Measurements from ENCODE around the gene ZNF534.
"Not testable (repeated sequence)": the region's sequence is repeated elsewhere in the genome, so short reads cannot be mapped to it uniquely, and the experiment has no call there.

The ZNF534 gene

GRCh38 chr19:52428937-52429336, at the start of gene ZNF534:
Gene ZNF534 (plus strand): TSS chr19:52429148. CDS start chr19:52431475, 2,327 bp downstream.
- DNase-seq (ENCODE audit: low read depth) = no peak

GRCh38 chr19:52391135-52391534, 37.8 kb upstream of the ZNF534 start:
- no peak for DNase-seq (ENCODE audit: low read depth)

GRCh38 chr19:52397310-52398080, 31.5 kb upstream of the ZNF534 start, which contains the start of gene ZNF528:
Gene ZNF528 (plus strand): TSS chr19:52397849. CDS start chr19:52402014, 4,165 bp downstream.
- DNase-seq (ENCODE audit: low read depth) = peak; percentile 96

GRCh38 chr19:52398081-52398441, 30.9 kb upstream of the ZNF534 start:
- no peak for DNase-seq (ENCODE audit: low read depth)

GRCh38 chr19:52410276-52410675, 18.7 kb upstream of the ZNF534 start:
- no peak for DNase-seq (ENCODE audit: low read depth)

GRCh38 chr19:52415711-52416110, 13.2 kb upstream of the ZNF534 start:
- DNase-seq (ENCODE audit: low read depth) = no peak

- no peak for DNase-seq (ENCODE audit: low read depth)
Observed at GRCh38 chr19:52442179-52442578, 13.2 kb downstream of the ZNF534 start.

GRCh38 chr19:52444506-52444905, 15.6 kb downstream of the ZNF534 start:
- no peak for DNase-seq (ENCODE audit: low read depth)

GRCh38 chr19:52451241-52451640, 22.3 kb downstream of the ZNF534 start:
- no peak for DNase-seq (ENCODE audit: low read depth)

GRCh38 chr19:52453324-52454094, 24.6 kb downstream of the ZNF534 start, which contains the start of gene ZNF578:
Gene ZNF578 (plus strand): TSS chr19:52453553. CDS start chr19:52501846, 48,293 bp downstream.
- DNase-seq (ENCODE audit: low read depth) = peak; percentile 55

- DNase-seq (ENCODE audit: low read depth) = no peak
Observed at GRCh38 chr19:52464798-52465470, 36.0 kb downstream of the ZNF534 start.

- DNase-seq (ENCODE audit: low read depth) = no peak
Observed at GRCh38 chr19:52473655-52474350, 44.9 kb downstream of the ZNF534 start.

GRCh38 chr19:52474351-52475127, 45.6 kb downstream of the ZNF534 start:
- DNase-seq (ENCODE audit: low read depth) = no peak

- not testable (repeated sequence) for DNase-seq (ENCODE audit: low read depth)
Observed at GRCh38 chr19:52484111-52484743, 55.3 kb downstream of the ZNF534 start.

- DNase-seq (ENCODE audit: low read depth) = not testable (repeated sequence)
Observed at GRCh38 chr19:52485064-52485463, 56.1 kb downstream of the ZNF534 start.

- DNase-seq (ENCODE audit: low read depth) = not testable (repeated sequence)
Observed at GRCh38 chr19:52485561-52486240, 56.8 kb downstream of the ZNF534 start.

GRCh38 chr19:52492201-52492993, 63.4 kb downstream of the ZNF534 start:
- no peak for DNase-seq (ENCODE audit: low read depth)

- no peak for DNase-seq (ENCODE audit: low read depth)
Observed at GRCh38 chr19:52492994-52493470, 64.1 kb downstream of the ZNF534 start.

- no peak for DNase-seq (ENCODE audit: low read depth)
Observed at GRCh38 chr19:52494518-52494917, 65.6 kb downstream of the ZNF534 start.

Measured in stimulated activated CD8-positive, alpha-beta memory T cell treated with anti-CD3 and anti-CD28 coated beads, Interleukin-7, amount 100 ng/mL, for 24 hours (primary cell).